Muscle of back (tissue), 11 donors: ENCODE measurements around the gene ZDHHC7. TPM values are rescaled to one million over a fixed set of nuclear protein-coding genes. Genes with fewer than 3 reads are reported as not detected.
A peak's percentile ranks its signal among the peaks of the same experiment; 100 is the strongest.
"Not testable (repeated sequence)": the region's sequence is repeated elsewhere in the genome, so short reads cannot be mapped to it uniquely, and the experiment has no call there.

Source experiments
- DNase-seq, 3 donors: peaks; one replicate each; pipeline versions ENCODE4 v3.0.0 to v3.0.0-alpha.2; 2013
- polyA plus RNA-seq, 10 donors: library from polyadenylated mRNA; unstranded; fragments of 120-200 nt; gene quantifications; one replicate each; pipeline ENCODE4 v1.2.1, GENCODE V29; 2013; ENCODE audit not compliant: insufficient read length in 10 of 10

Gene ZDHHC7
- polyA plus RNA-seq, 10 donors: 30.4 to 46.7 (median 39.5) TPM

- DNase-seq: no peak
Measured at GRCh38 chr16:84943620-84944019, 67.7 kb downstream of the ZDHHC7 start.

- no peak for DNase-seq
Measured at GRCh38 chr16:84942786-84943185, 68.5 kb downstream of the ZDHHC7 start.

GRCh38 chr16:84941921-84942320 lies 69.4 kb downstream of the ZDHHC7 start:
- DNase-seq: no peak

DNA sequence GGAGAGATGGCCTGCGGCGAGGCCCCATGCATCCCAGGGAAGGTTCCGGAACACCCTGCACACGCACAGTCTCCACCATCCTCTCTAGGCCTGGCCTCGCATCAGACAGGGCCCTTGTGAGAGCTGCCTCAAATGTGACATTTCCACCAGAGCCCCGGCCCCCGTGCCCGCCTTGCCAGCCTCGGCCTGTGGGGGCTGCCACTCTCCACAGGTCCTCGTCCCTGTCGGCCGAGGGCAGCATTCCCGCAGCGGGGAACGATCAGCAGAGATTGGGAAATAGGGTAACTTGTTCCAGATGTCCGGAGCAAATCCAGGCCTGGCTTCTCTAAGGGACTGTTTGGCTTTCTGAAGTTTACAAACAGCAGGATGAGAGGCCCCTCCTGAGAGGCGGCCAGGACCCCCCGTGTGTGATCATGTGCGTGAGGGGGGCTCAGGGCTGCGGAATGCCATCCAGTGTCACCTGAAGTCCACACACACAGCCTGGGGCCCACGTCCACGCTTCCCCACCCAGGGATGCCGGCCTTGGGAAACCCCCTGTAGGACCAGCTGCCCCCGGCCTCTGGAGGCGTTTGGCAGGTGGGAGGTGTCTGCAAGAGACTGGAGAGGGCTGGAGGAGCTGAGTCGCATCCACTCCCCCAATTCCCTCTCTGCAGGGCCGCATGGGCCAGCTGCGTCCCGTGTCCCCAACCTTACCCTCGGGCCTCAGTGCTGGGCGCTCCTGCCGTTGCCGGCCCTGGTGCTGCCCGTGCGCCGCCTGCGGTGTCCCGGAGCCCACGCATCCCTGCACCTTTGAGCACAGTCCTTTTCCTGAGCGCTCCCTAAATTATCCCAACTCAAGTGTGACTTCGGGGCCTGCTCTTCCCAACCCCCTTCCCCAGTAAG lies 70.4 kb downstream of the ZDHHC7 start:
- peak in 1 of 3 donors; percentile 85 for DNase-seq

GRCh38 chr16:84938616-84939015 lies 72.7 kb downstream of the ZDHHC7 start:
- not testable (repeated sequence) for DNase-seq

DNA sequence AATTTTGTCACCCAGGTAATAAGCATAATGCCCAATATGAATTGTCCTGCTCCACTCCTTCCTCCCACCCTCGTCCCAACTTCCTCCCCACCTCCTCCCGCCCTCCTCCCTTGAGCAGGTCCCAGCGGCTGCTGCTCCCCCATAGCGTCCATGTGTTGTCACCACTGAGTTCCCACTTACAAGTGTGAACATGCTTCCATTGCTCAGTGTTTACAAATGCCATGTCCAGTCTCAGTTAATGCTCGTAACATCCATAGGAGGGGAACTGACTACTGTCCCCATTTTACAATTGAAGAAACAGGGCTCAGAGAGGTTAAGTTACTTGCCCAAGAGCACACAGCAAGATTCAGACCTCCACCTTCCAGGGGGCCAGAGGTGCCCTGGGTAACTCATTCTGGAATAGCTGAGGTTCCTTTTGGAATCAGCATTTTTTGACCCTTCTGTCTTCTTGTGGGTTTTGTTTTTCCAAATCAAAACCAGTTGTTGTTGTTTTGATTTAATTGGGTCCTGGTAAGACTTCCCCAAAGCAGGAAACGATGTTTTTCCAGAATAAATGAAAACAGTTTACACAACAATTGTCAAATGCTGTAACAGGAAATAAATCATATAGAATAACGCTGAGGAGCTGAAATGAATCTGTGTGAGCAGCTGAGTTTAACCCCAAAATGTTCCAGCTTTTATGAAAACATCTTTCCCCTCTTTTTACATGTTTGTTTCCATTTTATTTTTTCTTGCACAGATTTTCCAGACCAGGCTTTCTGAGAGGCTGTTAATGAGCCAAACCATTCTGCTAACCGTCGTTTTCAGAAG lies 73.9 kb downstream of the ZDHHC7 start:
- no peak for DNase-seq

GRCh38 chr16:84933774-84934631 lies 77.3 kb downstream of the ZDHHC7 start:
- peak in 2 of 3 donors; percentile 64 to 77 for DNase-seq

- DNase-seq: peak in 1 of 3 donors; percentile 57
Measured at GRCh38 chr16:84932681-84933080, 78.7 kb downstream of the ZDHHC7 start.

- DNase-seq: no peak
Measured at GRCh38 chr16:84931506-84931905, 79.8 kb downstream of the ZDHHC7 start.

DNA sequence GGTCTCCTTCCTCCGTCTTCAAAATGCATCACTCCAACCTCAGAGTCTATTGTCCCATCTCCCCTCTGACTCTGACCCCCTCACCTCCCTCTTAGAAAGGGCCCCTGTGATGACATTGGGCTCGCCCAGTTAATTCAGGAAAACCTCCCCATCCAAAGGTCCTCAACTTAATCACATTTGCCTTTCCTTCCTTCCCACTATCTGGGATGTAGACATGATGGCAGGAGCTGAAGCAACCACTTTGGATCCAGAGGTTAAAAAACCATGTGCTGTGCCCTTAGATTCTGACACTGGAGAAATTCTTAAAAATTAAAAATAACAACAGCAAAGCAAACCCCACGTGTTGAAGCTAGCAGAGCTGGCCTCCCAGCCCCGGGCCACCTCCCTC lies 80.2 kb downstream of the ZDHHC7 start:
- DNase-seq: no peak

DNA sequence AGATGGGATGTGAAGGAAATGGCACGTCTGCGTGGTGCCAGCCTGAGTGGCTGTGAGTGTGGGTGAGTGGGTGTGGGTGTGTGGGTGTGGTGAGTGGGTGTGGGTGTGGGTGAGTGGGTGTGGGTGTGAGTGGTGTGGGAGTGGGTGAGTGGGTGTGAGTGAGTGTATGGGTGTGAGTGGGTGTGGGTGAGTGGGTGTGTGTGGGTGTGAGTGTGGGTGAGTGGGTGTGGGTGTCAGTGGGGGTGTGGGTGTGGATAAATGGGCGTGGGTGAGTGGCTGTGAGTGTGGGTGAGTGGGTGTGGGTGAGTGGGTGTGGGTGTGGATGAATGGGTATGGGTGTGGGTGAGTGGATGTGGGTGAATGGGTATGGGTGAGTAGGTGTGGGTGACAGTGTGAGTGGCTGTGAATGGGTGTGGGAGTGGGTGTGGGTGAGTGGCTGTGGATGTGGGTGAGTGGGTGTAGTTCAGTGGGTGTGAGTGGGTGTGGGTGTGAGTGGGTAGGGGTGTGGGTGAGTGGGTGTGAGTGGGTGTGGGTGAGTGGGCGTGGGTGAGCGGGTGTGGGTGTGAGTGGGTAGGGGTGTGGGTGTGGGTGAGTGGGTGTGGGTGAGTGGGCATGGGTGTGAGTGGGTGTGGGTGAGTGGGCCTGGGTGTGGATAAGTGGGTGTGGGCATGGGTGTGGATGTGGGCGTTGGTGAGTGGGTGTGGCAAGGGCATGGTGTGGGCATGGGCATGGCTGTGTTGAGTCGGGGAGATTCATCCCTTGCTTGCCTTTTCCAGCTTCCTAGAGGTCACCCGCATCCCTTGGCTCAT lies 80.8 kb downstream of the ZDHHC7 start:
- DNase-seq: no peak

GRCh38 chr16:84929421-84930297 lies 81.7 kb downstream of the ZDHHC7 start:
- peak in 1 of 3 donors; percentile 80 for DNase-seq

- DNase-seq: peak in 2 of 3 donors; percentile 80 to 88
Measured at GRCh38 chr16:84928679-84929420, 82.5 kb downstream of the ZDHHC7 start.

DNA sequence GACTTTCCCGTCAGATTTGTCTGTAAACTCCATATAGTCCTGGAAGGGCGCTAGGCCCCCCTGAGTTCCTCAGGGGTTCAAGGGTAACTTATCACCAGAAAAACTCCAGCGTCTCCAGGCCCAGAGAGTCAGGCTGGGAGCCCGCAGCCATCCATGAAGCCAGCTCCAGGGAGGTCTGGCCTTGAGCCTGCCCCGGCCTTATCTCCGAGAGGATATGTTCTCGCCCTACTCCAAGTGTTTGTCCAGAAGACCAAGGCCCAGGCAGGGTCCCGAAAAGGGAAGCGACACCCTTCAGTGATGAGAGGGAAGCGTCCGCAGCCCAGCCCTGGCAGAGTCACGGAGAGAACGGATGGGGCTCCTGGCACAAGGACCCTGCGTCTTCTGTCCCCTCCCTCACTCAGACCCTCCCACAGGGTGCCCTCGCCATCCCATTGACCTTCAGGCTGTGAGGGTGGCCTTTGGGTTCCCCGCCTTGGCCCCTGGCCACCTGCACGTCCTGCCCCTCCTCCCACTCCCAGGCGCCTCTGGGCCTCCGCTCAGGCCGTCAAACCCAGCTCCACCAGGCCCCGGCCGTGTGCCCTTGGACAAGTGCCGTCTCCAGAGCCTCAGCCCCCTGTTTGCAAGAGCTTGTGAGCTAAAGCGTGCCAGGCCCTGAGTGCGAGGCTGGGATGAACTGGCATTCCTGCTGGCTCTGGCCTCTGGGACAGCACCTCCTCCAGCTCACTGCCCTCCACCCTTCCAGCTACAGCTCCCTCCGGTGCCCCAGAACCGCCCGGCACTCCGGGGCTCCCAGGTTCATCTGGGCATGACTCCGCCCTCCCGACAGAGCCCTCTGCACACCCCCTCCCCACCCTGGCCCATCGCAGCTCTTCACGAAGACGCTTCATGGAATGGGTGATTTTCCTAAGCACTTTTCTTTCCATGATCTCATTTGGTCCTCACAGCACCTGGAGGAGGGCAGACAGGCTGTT lies 83.4 kb downstream of the ZDHHC7 start:
- DNase-seq: no peak

DNA sequence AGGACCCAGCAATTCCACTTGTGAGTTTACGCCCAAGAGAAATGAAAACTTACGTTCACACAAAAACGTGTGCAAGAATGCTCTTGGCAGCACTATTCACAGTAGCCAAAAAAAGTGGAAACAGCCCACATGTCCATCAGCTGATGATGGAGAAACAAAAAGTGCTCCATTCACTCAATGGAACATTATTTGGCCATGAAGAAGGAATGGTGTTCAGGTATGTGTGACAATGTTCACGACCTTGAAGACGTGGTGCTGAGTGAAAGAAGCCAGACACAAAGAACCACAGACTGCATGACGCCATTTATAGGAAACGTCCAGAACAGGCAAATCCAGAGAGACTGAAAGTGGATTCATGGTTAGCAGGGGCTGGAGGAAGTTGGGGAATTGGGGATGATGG lies 84.9 kb downstream of the ZDHHC7 start:
- no peak for DNase-seq

DNA sequence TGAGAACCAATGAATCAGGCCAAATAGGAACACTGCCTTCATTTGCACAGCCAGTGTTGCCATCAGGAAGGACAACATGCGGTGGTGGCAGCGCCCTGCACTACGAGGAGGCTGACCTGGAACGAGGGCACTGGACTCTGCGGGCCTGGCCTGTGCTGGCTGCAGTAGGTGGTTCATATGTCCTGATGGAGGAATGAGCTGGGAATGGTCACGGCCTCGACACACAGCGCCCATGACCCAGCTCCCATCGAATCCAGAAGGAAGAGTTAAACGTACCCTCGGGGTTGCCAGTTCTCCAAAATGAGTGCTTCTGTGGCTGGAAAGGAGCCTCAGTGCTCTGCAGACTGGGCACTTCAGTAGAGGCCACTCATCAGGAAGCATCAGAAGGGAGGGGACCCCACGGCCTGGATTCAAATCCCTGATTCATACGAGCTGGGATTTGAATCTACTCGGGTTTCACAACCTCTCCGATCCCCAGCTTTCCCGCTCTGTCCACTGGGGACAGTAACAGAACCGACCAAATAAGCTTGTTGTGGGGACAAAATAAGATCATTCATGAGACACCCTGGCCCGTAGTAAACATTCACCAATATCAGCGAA lies 85.5 kb downstream of the ZDHHC7 start:
- no peak for DNase-seq

DNA sequence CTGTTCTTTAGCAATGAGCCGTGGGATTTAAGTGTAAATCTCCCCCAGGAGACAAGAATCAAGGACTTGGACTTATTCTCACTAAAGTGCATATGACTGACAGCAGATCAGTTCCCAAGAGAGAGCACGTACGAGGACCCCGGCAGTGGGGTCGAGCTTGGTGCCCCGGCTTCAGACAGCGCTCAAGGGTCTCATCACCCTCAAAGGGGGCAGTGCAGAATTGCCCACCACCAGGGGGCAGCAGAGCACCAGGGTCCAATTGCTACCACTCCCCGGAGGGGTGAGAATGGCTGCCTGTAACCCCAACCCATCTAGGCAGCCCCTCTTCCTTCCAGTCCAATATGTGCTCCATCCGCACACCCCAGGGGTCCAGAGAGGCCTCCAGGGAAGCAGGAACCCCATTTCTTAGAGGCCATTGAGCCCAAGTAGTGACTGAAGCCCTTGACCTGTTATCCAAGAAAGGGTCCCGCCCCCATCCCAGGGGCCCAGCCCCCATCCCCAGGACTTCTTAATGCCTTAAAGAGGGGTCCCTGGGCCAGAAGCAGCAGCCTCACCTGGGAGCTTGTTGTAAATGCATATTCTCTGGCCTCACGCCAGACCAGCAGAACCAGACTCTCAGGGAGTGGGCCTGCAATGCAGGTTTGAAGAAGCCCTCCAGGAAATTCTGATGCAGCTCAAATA lies 86.1 kb downstream of the ZDHHC7 start:
- peak in 1 of 3 donors; percentile 56 for DNase-seq
